Stimulated activated CD4-positive, alpha-beta T cell treated with anti-CD3 and anti-CD28 coated beads, Interleukin-1b, Interleukin-23, amount 100 ng/mL, for 48 hours (primary cell): ENCODE data around the gene SLC25A4.
"Not testable (repeated sequence)": the region's sequence is repeated elsewhere in the genome, so short reads cannot be mapped to it uniquely, and the experiment has no call there.

Experiments used
- DNase-seq: peaks from one replicate; pipeline ENCODE4 v3.0.0-alpha.2; 2020

SLC25A4 gene

GRCh38 chr4:185186769-185187168 lies 43.7 kb downstream of the SLC25A4 start:
- no peak for DNase-seq

- DNase-seq: no peak
Measured at GRCh38 chr4:185189606-185190305, 46.7 kb downstream of the SLC25A4 start.

GRCh38 chr4:185190306-185190856 lies 47.3 kb downstream of the SLC25A4 start:
- no peak for DNase-seq

GRCh38 chr4:185192059-185192458 lies 49.0 kb downstream of the SLC25A4 start:
- DNase-seq: no peak

GRCh38 chr4:185194924-185195888 lies 52.1 kb downstream of the SLC25A4 start:
- DNase-seq: no peak

GRCh38 chr4:185196437-185196836 lies 53.4 kb downstream of the SLC25A4 start:
- DNase-seq: no peak

GRCh38 chr4:185198189-185198588 lies 55.1 kb downstream of the SLC25A4 start:
- DNase-seq: not testable (repeated sequence)
